ENCODE results near the gene C1orf232.

The C1orf232 gene

GRCh38 chr1:26155370-26156284, 13.1 kb downstream of the C1orf232 start:
- no peak for DNase-seq

DNA sequence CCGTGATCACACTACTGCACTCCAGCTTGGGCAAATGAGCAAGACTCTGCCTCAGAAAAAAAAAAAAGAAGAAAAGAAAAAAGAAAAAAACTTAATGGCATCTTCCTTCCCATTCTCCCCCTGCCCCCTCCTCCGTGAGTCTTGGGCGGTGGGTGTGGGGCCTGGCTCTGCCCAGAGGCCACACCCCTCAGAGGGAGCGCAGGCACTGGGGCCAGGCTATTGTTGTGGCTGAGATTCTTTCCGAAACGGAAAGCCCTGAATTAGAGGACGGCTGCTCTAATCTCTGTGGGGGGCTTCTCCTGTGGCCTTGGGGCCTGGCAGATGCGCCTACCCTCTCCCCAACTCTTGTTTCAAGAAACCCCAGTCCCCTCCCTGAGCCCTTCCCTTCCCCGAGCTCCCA, 14.0 kb downstream of the C1orf232 start:
- no peak for DNase-seq

- DNase-seq, result no peak
Measured at GRCh38 chr1:26153966-26154532, 14.7 kb downstream of the C1orf232 start.

- no peak for DNase-seq
Measured at GRCh38 chr1:26148887-26149286, 19.9 kb downstream of the C1orf232 start.

GRCh38 chr1:26145960-26146294, 22.8 kb downstream of the C1orf232 start:
- no peak for DNase-seq

- DNase-seq, result peak; percentile 70
Measured at GRCh38 chr1:26145041-26145959, 23.5 kb downstream of the C1orf232 start.

DNA sequence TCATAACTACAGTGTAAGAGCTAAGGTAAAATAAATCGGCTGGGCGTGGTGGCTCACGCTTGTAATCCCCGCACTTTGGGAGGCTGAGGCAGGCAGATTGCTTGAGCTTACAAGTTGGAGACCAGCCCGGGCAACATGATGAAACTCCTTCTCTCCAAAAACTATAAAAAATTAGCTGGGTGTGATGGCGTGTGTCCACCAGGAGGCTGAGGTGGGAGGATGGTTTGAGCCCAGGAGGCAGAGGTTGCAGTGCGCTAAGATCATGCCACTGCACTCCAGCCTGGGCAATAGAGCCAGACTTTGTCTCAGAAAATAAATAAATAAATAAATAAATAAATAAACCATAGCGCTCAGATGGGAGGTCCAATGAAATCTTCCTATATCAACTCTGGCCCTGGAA, 26.6 kb downstream of the C1orf232 start:
- DNase-seq, result no peak

- DNase-seq, result no peak
Measured at GRCh38 chr1:26138974-26139558, 29.7 kb downstream of the C1orf232 start.

DNA sequence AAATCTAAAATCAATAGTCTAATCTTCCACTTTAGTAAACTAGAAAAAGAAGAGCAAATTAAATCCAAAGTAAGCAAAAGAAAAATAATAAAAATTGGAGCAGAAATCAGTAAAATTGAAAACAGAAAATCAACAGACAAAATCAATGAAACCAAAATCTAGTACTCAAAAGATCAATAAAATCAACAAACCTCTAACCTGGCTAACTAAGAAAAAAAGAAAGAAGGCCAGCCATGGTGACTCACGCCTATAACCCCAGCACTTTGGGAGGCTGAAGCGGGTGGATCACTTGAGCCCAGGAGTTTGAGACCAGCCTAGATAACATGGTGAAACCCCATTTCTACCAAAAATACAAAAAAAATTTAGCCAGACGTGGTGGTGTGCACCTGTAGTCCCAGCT, 34.3 kb downstream of the C1orf232 start:
- DNase-seq, result no peak

- DNase-seq, result no peak
Measured at GRCh38 chr1:26132834-26133167, 36.0 kb downstream of the C1orf232 start.

DNA sequence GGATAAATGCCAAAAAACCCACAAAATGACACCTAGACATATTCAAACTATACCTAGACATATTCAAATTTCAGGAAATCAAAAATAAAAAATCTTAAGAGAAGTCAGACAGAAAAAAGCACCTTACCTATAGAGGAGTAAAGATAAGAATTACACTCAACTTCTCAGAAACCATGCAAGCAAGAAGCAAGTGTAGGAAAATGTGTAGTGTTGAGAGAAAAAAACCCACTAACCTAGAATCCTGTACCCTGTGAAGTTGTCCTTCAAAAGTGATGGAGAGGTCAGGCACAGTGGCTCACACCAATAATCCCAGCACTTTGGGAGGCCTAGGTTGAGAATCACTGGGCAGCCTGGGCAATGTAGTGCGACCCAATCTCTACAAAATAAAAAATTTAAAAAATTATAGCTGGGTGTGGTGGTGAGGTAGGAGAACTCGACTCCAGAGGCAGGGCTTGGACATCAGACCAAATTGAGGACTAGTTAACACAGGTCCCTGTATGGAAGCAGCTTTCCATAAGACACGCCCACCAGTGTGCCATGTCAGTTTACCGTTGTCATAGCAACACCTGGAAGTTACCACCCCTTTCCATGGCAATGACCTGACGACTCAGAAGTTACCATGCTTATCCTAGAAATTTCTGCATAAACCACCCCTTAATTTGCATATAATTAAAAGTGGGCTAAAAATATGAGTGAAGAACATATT, 36.5 kb downstream of the C1orf232 start:
- DNase-seq, result no peak

DNA sequence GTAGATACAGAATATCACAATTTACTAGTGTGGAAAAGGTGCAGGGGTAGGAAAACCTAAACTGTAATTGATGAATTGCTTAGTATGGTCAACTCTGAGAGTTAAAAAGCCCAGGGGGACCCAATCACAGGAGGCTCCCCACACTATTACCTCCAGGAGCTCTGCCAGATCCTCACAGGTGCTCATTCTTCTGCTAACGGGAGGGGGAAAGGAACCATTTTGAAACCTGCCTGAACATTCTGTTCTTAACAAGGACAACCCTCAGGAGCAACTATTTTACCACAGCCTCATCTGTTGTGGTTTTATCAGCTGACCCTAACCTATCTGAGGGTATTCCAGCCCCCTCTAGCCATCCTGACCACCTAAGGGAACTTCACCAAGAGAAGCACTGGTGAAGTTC, 38.1 kb downstream of the C1orf232 start:
- DNase-seq, result no peak

- DNase-seq, result no peak
Measured at GRCh38 chr1:26129778-26130177, 39.0 kb downstream of the C1orf232 start.

- DNase-seq, result no peak
Measured at GRCh38 chr1:26127235-26128163, 41.3 kb downstream of the C1orf232 start.

- peak; percentile 38 for DNase-seq
Measured at GRCh38 chr1:26126321-26127084, 42.3 kb downstream of the C1orf232 start.

GRCh38 chr1:26125946-26126320, 42.8 kb downstream of the C1orf232 start:
- DNase-seq, result no peak

- DNase-seq, result no peak
Measured at GRCh38 chr1:26125382-26125781, 43.4 kb downstream of the C1orf232 start.

DNA sequence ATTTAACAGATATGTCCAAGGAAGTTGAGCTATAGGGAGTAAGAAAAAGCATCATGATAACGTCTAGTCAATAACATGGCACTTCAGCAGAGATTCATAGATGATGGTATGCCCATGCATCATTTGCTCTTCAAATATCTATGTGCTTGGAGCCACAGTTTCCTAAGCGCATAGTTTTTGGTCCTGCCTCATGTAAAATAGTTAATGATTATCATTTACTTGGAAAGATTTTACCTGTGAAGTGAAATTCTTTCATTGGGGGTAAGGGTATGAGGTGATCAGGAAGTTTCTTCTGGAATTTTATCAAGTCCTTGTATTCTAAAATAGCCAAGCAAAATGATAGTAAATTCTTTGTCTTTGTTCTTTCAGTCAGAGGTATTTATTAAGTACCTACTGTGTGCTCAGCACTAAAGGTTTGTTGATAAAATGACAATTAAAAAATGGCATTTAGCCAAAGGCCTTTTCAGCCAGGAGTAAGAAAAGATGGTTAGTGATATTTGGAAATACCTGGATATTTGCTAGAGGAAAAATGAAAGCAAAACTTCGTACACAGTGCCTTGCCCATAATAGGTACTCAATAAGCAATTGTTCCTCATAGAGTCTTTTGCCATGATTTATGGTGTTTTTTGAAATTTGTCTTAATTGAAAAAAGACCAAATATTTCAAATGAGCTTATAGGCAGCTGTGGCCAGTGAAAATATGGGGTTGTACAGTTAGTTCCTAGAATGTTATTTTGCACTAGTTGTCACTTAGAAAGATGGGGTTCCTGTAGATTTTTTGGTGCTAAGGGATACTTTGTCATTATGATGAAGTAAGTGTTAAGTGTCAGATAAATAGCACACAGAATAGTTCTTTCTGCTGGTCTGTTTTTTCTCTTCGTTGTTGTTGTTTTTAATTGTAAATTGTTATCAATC, 44.1 kb downstream of the C1orf232 start:
- no peak for DNase-seq

All from activated naive CD4-positive, alpha-beta T cell treated with Interleukin-2 at 50 U/mL for 16 hours (primary cell).